ENCODE data around the gene SEPTIN1.

DNA sequence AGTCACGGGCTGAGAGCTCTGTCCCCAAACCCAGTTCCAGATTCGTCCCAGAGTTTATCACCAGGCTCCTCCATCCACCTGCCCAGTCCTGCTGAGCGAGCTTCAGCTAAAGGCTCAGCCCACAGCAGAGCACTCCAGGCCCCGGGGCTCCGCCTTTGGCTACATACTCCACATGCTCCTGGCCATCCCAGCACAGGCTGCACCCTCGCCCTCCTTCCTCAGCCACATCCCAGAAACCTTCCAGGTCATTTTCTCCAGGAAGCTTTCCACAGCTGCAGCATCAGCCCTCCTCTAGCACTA lies 22.5 kb downstream of the SEPTIN1 start:
- no peak for TF ChIP-seq RAD21 (IDR thresholded peaks at IDR 0.05; ENCODE audit: low read length)
- TF ChIP-seq, protein P1, sequence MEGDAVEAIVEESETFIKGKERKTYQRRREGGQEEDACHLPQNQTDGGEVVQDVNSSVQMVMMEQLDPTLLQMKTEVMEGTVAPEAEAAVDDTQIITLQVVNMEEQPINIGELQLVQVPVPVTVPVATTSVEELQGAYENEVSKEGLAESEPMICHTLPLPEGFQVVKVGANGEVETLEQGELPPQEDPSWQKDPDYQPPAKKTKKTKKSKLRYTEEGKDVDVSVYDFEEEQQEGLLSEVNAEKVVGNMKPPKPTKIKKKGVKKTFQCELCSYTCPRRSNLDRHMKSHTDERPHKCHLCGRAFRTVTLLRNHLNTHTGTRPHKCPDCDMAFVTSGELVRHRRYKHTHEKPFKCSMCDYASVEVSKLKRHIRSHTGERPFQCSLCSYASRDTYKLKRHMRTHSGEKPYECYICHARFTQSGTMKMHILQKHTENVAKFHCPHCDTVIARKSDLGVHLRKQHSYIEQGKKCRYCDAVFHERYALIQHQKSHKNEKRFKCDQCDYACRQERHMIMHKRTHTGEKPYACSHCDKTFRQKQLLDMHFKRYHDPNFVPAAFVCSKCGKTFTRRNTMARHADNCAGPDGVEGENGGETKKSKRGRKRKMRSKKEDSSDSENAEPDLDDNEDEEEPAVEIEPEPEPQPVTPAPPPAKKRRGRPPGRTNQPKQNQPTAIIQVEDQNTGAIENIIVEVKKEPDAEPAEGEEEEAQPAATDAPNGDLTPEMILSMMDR (conservative IDR thresholded peaks at IDR 0.05; ENCODE audit: low read depth, low read length): no peak

Measured in IMR-90 (cell line).